Neural progenitor cell (in vitro differentiated cells): ENCODE results near the gene TRAPPC4. TPM values are rescaled to one million over a fixed set of nuclear protein-coding genes. Genes with fewer than 3 reads are reported as not detected.
"Not testable (repeated sequence)": the region's sequence is repeated elsewhere in the genome, so short reads cannot be mapped to it uniquely, and the experiment has no call there.

ENCODE experiments used
- DNase-seq: peaks from one replicate; pipeline ENCODE4 v3.0.0-alpha.2; 2016; ENCODE audit warnings: low spot score
- H2AFZ ChIP-seq: fragments of 200-600 bp; sonication (generic); replicated peaks from 2 replicates; pipeline ENCODE4 v1.6.1; 2016; ENCODE audit warnings: antibody characterized with exemption
- H3F3A ChIP-seq: fragments of 200-600 bp; sonication (generic); 2 replicates; pipeline ENCODE4 v1.6.1; 2016; ENCODE audit warnings: antibody characterized with exemption, low read depth
- H3K27ac ChIP-seq: fragments of 200-600 bp; sonication (generic); 2 replicates; pipeline ENCODE4 v1.5.1; 2016; ENCODE audit warnings: mild to moderate bottlenecking
- H3K27me3 ChIP-seq: fragments of 200-600 bp; sonication (generic); 2 replicates; pipeline ENCODE4 v1.6.1; 2016; ENCODE audit warnings: mild to moderate bottlenecking, moderate library complexity
- H3K36me3 ChIP-seq: fragments of 200-600 bp; sonication (generic); 2 replicates; pipeline ENCODE4 v1.5.1; 2016
- H3K4me1 ChIP-seq: fragments of 200-600 bp; sonication (generic); 2 replicates; pipeline ENCODE4 v1.6.1; 2016; ENCODE audit warnings: mixed run types
- H3K4me2 ChIP-seq: fragments of 200-600 bp; sonication (generic); 2 replicates; pipeline ENCODE4 v1.6.1; 2016
- H3K4me3 ChIP-seq: fragments of 200-600 bp; sonication (generic); 2 replicates; pipeline ENCODE4 v1.5.1; 2016
- H3K79me2 ChIP-seq: fragments of 200-600 bp; sonication (generic); 2 replicates; pipeline ENCODE4 v1.6.1; 2016; ENCODE audit warnings: low read depth
- H3K9ac ChIP-seq: fragments of 200-600 bp; sonication (generic); 2 replicates; pipeline ENCODE4 v1.6.1; 2016
- H3K9me3 ChIP-seq: fragments of 200-600 bp; sonication (generic); 2 replicates; pipeline ENCODE4 v1.5.1; 2016; ENCODE audit warnings: low read depth
- H4K20me1 ChIP-seq: fragments of 200-600 bp; sonication (generic); 2 replicates; pipeline ENCODE4 v1.6.1; 2016; ENCODE audit warnings: low read depth
- H3K27ac Mint-ChIP-seq: 3 replicates; pipeline ENCODE4 v1.8.0; 2021; ENCODE audit warnings: mixed read lengths
- H3K27me3 Mint-ChIP-seq: 2 replicates; pipeline ENCODE4 v1.8.0; 2022; ENCODE audit warnings: low read depth, mild to moderate bottlenecking, inconsistent platforms, moderate library complexity, mixed read lengths; ENCODE audit not compliant: insufficient read depth
- H3K36me3 Mint-ChIP-seq: 3 replicates; pipeline ENCODE4 v1.8.0; 2021; ENCODE audit warnings: mixed read lengths
- H3K4me1 Mint-ChIP-seq: 3 replicates; pipeline ENCODE4 v1.8.0; 2021; ENCODE audit warnings: mixed read lengths
- H3K4me3 Mint-ChIP-seq: 3 replicates; pipeline ENCODE4 v1.8.0; 2021; ENCODE audit warnings: mild to moderate bottlenecking, moderate library complexity, mixed read lengths
- H3K9me3 Mint-ChIP-seq: 3 replicates; pipeline ENCODE4 v1.8.0; 2020; ENCODE audit warnings: mixed read lengths
- EZH2 ChIP-seq: fragments of 200-600 bp; sonication (generic); IDR thresholded peaks from 2 replicates; pipeline ENCODE4 v1.6.1; 2017; ENCODE audit warnings: antibody characterized with exemption, mild to moderate bottlenecking, moderate library complexity
- EZH2phosphoT487 ChIP-seq: fragments of 200-600 bp; sonication (generic); IDR thresholded peaks from 2 replicates; pipeline ENCODE4 v1.6.1; 2017; ENCODE audit warnings: antibody characterized with exemption
- total RNA-seq: library from RNA; depleted of rRNA; stranded (reverse); fragments of >200 nt; gene quantifications from 2 replicates; pipeline ENCODE4 v1.2.3, GENCODE V29; 2015; ENCODE audit warnings: low replicate concordance
- TF ChIP-seq, protein P1 (sequence below): fragments of 200-600 bp; sonication (generic); IDR thresholded peaks from 2 replicates; pipeline ENCODE4 v1.5.1; 2017; ENCODE audit warnings: antibody characterized with exemption, mild to moderate bottlenecking

Gene TRAPPC4
- total RNA-seq, 1 donor from 2014 or later = 53.5 TPM

- Histone ChIP-seq H3K4me1 (peaks cover 16% of the 10 kb centered on the region), H3F3A (peaks cover 81% of the 10 kb centered on the region), H3K36me3 (peaks cover 13% of the 10 kb centered on the region), H4K20me1 (peaks cover 35% of the 10 kb centered on the region), H2AFZ (no peak overlapping the region), H3K9me3 (no peaks in the 10 kb centered on the region), H3K27ac (no peak overlapping the region), H3K79me2 (peaks cover 55% of the 10 kb centered on the region), H3K9ac (no peak overlapping the region), H3K27me3 (no peaks in the 10 kb centered on the region), H3K4me3 (no peak overlapping the region), H3K4me2 (no peak overlapping the region)
- DNase-seq = peak; percentile 19
- Mint-ChIP-seq H3K4me1 (peaks cover 22% of the 10 kb centered on the region), H3K9me3 (no peaks in the 10 kb centered on the region), H3K27me3 (peaks cover 2% of the 10 kb centered on the region), H3K4me3 (peak overlapping the region; percentile 36), H3K27ac (no peak overlapping the region), H3K36me3 (peaks cover 32% of the 10 kb centered on the region)
- no peak for TF ChIP-seq EZH2
- TF ChIP-seq, protein P1, sequence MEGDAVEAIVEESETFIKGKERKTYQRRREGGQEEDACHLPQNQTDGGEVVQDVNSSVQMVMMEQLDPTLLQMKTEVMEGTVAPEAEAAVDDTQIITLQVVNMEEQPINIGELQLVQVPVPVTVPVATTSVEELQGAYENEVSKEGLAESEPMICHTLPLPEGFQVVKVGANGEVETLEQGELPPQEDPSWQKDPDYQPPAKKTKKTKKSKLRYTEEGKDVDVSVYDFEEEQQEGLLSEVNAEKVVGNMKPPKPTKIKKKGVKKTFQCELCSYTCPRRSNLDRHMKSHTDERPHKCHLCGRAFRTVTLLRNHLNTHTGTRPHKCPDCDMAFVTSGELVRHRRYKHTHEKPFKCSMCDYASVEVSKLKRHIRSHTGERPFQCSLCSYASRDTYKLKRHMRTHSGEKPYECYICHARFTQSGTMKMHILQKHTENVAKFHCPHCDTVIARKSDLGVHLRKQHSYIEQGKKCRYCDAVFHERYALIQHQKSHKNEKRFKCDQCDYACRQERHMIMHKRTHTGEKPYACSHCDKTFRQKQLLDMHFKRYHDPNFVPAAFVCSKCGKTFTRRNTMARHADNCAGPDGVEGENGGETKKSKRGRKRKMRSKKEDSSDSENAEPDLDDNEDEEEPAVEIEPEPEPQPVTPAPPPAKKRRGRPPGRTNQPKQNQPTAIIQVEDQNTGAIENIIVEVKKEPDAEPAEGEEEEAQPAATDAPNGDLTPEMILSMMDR = peak; percentile 17
Measured at GRCh38 chr11:119015054-119015611, 3.4 kb upstream of the TRAPPC4 start.

- Histone ChIP-seq H3K79me2 (peaks cover 67% of the 10 kb centered on the region), H3F3A (peaks cover 80% of the 10 kb centered on the region), H3K9me3 (no peaks in the 10 kb centered on the region), H3K36me3 (peaks cover 13% of the 10 kb centered on the region), H3K4me3 (peak overlapping the region; percentile 91), H3K27ac (peak overlapping the region; percentile 50), H3K4me2 (peak overlapping the region; percentile 100), H3K9ac (peak overlapping the region; percentile 92), H2AFZ (no peak overlapping the region), H3K4me1 (peaks cover 16% of the 10 kb centered on the region), H4K20me1 (peaks cover 40% of the 10 kb centered on the region), H3K27me3 (no peaks in the 10 kb centered on the region)
- peaks cover 2% of the 10 kb centered on the region for H3K27me3 Mint-ChIP-seq
- no peak for TF ChIP-seq EZH2
- TF ChIP-seq, protein P1 = no peak
- no peak for TF ChIP-seq EZH2phosphoT487
- peaks cover 28% of the 10 kb centered on the region for H3K36me3 Mint-ChIP-seq
- H3K9me3 Mint-ChIP-seq = no peaks in the 10 kb centered on the region
- no peak for DNase-seq
- no peak overlapping the region for H3K27ac Mint-ChIP-seq
- peak overlapping the region; percentile 38 for H3K4me3 Mint-ChIP-seq
- peaks cover 22% of the 10 kb centered on the region for H3K4me1 Mint-ChIP-seq
Measured at GRCh38 chr11:119016216-119017009, 2.2 kb upstream of the TRAPPC4 start.

- Mint-ChIP-seq H3K27ac (peak overlapping the region; percentile 99), H3K4me1 (peaks cover 22% of the 10 kb centered on the region), H3K4me3 (peak overlapping the region; percentile 100), H3K36me3 (peaks cover 32% of the 10 kb centered on the region)
- Histone ChIP-seq H3K27ac (peak overlapping the region; percentile 11), H3F3A (peaks cover 78% of the 10 kb centered on the region), H3K4me1 (peaks cover 16% of the 10 kb centered on the region), H3K4me3 (peak overlapping the region; percentile 91), H3K79me2 (peaks cover 75% of the 10 kb centered on the region), H3K36me3 (peaks cover 17% of the 10 kb centered on the region), H4K20me1 (peaks cover 42% of the 10 kb centered on the region), H3K4me2 (peak overlapping the region; percentile 100), H3K9ac (peak overlapping the region; percentile 92)
- not testable (repeated sequence) for H2AFZ ChIP-seq, H3K9me3 ChIP-seq, H3K27me3 ChIP-seq, H3K27me3 Mint-ChIP-seq, DNase-seq, H3K9me3 Mint-ChIP-seq
Measured at GRCh38 chr11:119017377-119017776, 1.2 kb upstream of the TRAPPC4 start.

GRCh38 chr11:119019996-119020395, 1.4 kb downstream of the TRAPPC4 start:
- Mint-ChIP-seq H3K27ac (no peak overlapping the region), H3K27me3 (peaks cover 5% of the 10 kb centered on the region)
- peak overlapping the region; percentile 91 for H3K4me3 ChIP-seq

More at GRCh38 chr11:119019996-119020395, 1.4 kb downstream of the TRAPPC4 start:
- Mint-ChIP-seq H3K4me3 (peak overlapping the region; percentile 100), H3K36me3 (peaks cover 24% of the 10 kb centered on the region), H3K4me1 (peaks cover 25% of the 10 kb centered on the region), H3K9me3 (no peaks in the 10 kb centered on the region)
- H3K79me2 ChIP-seq = peaks cover 66% of the 10 kb centered on the region
- H3K9ac ChIP-seq = no peak overlapping the region
- peaks cover 5% of the 10 kb centered on the region for H3K36me3 ChIP-seq
- peaks cover 42% of the 10 kb centered on the region for H4K20me1 ChIP-seq
- no peak for TF ChIP-seq EZH2phosphoT487
- no peak for TF ChIP-seq EZH2
- TF ChIP-seq, protein P1 = no peak
- H3F3A ChIP-seq = peaks cover 75% of the 10 kb centered on the region
- H3K27me3 ChIP-seq = no peaks in the 10 kb centered on the region
- peak overlapping the region; percentile 100 for H3K4me2 ChIP-seq
- no peak overlapping the region for H2AFZ ChIP-seq
- peaks cover 16% of the 10 kb centered on the region for H3K4me1 ChIP-seq
- H3K27ac ChIP-seq = no peak overlapping the region
- DNase-seq = no peak
- no peaks in the 10 kb centered on the region for H3K9me3 ChIP-seq
